Measurements from ENCODE around the gene SSTR5. TPM values are rescaled to one million over a fixed set of nuclear protein-coding genes. Genes with fewer than 3 reads are reported as not detected.
"Not testable (repeated sequence)": the region's sequence is repeated elsewhere in the genome, so short reads cannot be mapped to it uniquely, and the experiment has no call there.

Gene SSTR5
- polyA plus RNA-seq, 1 donor from 2014 or later: not detected

DNA sequence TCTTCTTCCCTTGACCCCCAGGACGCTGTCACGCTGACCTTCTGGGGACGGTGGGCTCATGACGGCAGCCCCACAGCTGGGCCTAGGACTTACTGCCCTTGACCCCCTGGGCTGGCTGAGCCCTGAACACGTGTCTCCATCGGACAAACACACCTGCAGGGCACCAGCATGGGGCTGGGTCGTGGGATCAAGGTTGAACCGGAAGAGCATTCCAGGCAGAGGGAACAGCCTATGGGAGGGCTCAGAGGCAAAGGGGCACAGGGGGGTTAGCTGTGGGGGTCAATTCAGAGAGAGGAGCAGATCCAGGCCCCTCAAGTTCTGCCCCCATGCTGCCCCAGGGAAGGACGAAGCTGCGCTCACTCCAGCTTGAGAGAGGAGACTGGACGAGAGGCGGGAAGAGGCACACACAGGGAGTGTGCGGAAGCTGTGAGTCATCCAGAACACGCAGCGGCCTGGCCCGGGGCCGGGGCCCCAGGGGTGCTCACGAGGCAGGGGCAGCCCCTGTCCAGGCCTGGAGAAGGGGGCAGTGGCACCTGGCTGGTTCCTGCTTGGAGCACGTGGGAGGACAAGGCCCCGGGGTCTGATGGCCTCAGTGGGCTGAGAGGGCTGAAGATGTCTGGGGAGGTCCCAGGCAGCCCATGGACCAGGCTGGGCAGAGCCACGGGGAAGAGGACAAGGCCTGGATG is 9.9 kb downstream of the SSTR5 start:
- Mint-ChIP-seq H3K4me1 (no peaks in the 10 kb centered on the region), H3K4me3 (no peak overlapping the region), H3K9me3 (peaks cover 6 to 8% (median 7%) of the 10 kb centered on the region in 3 donors), H3K27me3 (peaks cover 21% of the 10 kb centered on the region), H3K36me3 (no peaks in the 10 kb centered on the region), H3K27ac (no peak overlapping the region)

DNA sequence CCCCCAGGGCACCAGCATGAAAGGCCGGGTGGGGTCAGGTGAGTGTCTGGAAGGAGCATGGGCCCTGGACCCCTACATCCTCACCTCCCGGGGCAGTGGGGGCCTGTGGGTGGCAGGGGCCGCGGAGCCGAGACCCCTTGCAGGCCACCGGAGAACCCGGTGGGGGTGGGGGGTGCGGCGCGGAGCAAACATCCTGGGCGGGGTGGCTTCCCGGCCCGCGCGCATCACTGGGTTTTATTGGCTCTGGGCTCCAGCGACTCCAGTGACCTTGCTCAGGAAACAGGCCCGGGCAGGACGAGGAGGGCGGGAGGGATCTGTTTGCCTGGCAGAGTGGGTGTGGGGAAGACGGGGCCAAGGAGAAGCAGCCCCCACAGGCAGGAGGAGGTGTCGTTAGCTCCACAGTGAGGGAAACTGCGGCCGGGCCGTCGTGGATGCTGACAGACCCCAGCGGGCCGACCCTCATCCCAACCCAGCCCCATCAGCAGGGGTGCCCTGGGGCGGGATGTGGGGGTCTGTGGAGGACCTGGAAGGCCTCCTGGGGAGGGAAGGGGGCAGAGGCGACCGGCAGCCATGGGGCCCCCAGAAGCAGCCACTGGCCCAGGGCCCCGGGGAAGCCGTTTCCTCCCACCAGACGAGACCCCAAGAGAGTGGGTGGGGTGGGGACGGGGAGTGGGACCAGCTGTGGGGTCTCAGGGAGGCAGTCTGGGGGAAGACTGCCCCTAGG is 10.6 kb downstream of the SSTR5 start:
- no peak overlapping the region for H3K4me3 Mint-ChIP-seq
- no peak overlapping the region for H3K27ac Mint-ChIP-seq
- peaks cover 6 to 8% (median 7%) of the 10 kb centered on the region in 3 donors for H3K9me3 Mint-ChIP-seq
- H3K36me3 Mint-ChIP-seq: no peaks in the 10 kb centered on the region
- no peaks in the 10 kb centered on the region for H3K4me1 Mint-ChIP-seq
- peaks cover 18% of the 10 kb centered on the region for H3K27me3 Mint-ChIP-seq

DNA sequence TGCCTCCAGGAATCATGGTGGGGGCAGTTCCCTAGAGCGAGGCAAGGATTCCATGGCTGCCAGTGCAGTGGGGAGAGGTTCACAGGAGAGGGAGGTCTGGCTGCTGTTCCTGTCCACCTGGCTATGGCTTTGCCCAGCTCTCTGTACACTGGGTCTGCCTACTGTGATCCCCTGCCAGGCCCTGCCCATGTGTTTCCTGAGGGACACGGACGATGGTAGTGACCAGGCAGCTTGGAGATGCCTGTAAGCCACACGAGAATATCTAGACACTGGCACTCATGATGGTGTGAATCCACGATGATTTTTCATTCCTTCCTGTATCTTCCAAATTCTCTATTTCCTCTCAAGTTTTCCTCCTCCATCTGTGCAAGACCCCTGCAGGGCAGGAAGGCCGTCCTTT is 12.4 kb downstream of the SSTR5 start:
- Mint-ChIP-seq H3K9me3 (peaks cover 6 to 8% (median 7%) of the 10 kb centered on the region in 3 donors), H3K27me3 (peaks cover 19% of the 10 kb centered on the region), H3K4me1 (no peaks in the 10 kb centered on the region), H3K36me3 (no peaks in the 10 kb centered on the region), H3K4me3 (peak overlapping the region in 2 of 4 donors; percentile 45 to 51), H3K27ac (no peak overlapping the region)

- H3K36me3 Mint-ChIP-seq, H3K4me1 Mint-ChIP-seq, H3K4me3 Mint-ChIP-seq, H3K9me3 Mint-ChIP-seq, H3K27ac Mint-ChIP-seq: not testable (repeated sequence)
- peaks cover 18% of the 10 kb centered on the region for H3K27me3 Mint-ChIP-seq
Observed at GRCh38 chr16:1086443-1086842, 13.9 kb downstream of the SSTR5 start.

- H3K9me3 Mint-ChIP-seq: peaks cover 7 to 8% (median 8%) of the 10 kb centered on the region in 3 donors
- no peak overlapping the region for H3K27ac Mint-ChIP-seq
- peaks cover 10% of the 10 kb centered on the region for H3K27me3 Mint-ChIP-seq
- H3K4me3 Mint-ChIP-seq: peak overlapping the region in 1 of 4 donors; percentile 49
- no peaks in the 10 kb centered on the region for H3K4me1 Mint-ChIP-seq
- no peaks in the 10 kb centered on the region for H3K36me3 Mint-ChIP-seq
Observed at GRCh38 chr16:1088295-1089170, 16.0 kb downstream of the SSTR5 start.

- no peak overlapping the region for H3K27ac Mint-ChIP-seq
- no peaks in the 10 kb centered on the region for H3K4me1 Mint-ChIP-seq
- peaks cover 7 to 8% (median 8%) of the 10 kb centered on the region in 3 donors for H3K9me3 Mint-ChIP-seq
- peaks cover 10% of the 10 kb centered on the region for H3K27me3 Mint-ChIP-seq
- no peak overlapping the region for H3K4me3 Mint-ChIP-seq
- H3K36me3 Mint-ChIP-seq: no peaks in the 10 kb centered on the region
Observed at GRCh38 chr16:1089439-1089821, 16.9 kb downstream of the SSTR5 start.

DNA sequence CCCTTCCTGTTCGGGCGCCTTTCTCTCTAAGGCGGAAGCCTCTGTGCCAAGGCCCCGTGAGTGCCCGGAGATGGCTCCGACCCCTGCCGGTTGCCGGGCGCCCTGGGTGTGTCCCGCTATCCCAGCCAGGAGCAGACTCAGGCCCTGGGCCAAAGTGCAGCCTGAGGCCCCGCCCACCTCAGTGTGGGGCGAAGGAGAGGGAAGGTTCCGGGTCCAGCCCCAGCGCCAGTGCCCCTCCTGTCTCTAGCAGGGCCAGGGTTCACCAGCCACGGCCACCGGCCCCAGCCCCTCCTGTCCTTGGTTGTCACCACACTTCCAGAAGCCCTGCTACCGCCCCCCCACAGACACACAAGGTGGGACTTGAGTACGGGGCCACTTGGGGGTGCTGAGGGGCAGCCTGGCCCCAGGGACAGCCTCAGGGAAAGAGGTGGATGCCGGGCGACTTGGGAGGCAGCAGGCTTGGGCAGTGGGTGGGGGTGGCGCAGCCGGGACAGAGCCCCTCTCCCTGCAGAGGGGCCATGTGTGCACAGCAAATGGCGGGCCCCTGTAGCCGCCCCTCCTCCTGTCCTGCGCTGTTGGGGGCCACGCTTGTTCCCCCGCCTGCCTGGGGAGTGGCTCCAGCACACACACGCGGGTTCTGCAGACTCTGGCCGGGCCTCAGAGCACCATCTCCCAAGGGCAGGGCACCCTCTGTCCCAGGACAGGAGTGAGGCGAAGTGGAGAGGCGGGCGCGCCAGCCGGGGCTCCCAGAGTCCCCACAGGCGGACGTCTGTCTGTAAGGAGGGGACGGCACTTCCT is 17.5 kb downstream of the SSTR5 start:
- Mint-ChIP-seq H3K9me3 (peaks cover 6 to 7% (median 7%) of the 10 kb centered on the region in 3 donors), H3K36me3 (no peaks in the 10 kb centered on the region), H3K27me3 (peaks cover 9% of the 10 kb centered on the region), H3K4me1 (no peaks in the 10 kb centered on the region), H3K4me3 (no peak overlapping the region), H3K27ac (no peak overlapping the region)

GRCh38 chr16:1090620-1091587 is 18.4 kb downstream of the SSTR5 start:
- Mint-ChIP-seq H3K27me3 (peaks cover 7% of the 10 kb centered on the region), H3K9me3 (peaks cover 0 to 3% (median 0%) of the 10 kb centered on the region in 3 donors), H3K4me3 (no peak overlapping the region), H3K36me3 (no peaks in the 10 kb centered on the region), H3K4me1 (no peaks in the 10 kb centered on the region), H3K27ac (no peak overlapping the region)

DNA sequence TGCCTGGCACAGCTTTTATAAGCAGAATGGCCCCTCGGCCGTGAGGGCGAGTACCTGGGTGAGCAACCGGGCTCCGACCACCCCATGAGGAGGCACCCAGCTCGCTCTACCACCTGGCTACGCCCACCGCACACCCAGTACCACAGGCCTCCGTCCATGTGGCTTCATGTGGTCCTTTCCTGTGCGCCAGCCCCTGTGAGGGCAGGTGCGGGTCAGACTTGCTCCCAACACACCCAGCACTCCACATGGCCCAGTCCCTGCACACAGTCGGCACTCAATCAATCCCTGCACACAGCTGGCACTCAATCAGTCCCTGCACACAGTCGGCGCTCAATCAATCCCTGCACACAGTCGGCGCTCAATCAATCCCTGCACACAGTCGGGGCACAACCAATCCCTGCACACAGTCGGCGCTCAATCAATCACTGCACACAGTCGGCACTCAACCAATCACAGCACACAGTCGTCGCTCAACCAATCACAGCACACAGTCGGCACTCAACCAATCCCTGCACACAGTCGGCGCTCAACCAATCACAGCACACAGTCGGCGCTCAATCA is 19.5 kb downstream of the SSTR5 start:
- Mint-ChIP-seq H3K27me3 (peaks cover 3% of the 10 kb centered on the region), H3K9me3 (peaks cover 0 to 2% (median 0%) of the 10 kb centered on the region in 3 donors), H3K27ac (no peak overlapping the region), H3K4me3 (no peak overlapping the region), H3K36me3 (no peaks in the 10 kb centered on the region), H3K4me1 (no peaks in the 10 kb centered on the region)

DNA sequence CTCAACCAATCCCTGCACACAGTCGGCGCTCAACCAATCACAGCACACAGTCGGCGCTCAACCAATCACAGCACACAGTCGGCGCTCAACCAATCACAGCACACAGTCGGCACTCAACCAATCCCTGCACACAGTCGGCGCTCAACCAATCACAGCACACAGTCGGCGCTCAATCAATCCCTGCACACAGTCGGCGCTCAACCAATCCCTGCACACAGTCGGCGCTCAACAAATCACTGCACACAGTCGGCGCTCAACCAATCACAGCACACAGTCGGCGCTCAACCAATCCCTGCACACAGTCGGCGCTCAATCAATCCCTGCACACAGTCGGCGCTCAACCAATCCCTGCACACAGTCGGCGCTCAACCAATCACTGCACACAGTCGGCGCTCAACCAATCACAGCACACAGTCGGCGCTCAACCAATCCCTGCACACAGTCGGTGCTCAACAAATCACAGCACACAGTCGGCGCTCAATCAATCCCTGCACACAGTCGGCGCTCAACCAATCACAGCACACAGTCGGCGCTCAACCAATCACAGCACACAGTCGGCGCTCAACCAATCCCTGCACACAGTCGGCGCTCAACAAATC is 20.2 kb downstream of the SSTR5 start:
- not testable (repeated sequence) for H3K27ac Mint-ChIP-seq, H3K9me3 Mint-ChIP-seq, H3K36me3 Mint-ChIP-seq, H3K4me3 Mint-ChIP-seq, H3K27me3 Mint-ChIP-seq, H3K4me1 Mint-ChIP-seq

- Mint-ChIP-seq H3K27ac (no peak overlapping the region), H3K9me3 (peaks cover 0 to 2% (median 0%) of the 10 kb centered on the region in 3 donors), H3K4me3 (peak overlapping the region in 1 of 4 donors; percentile 32), H3K27me3 (peaks cover 3% of the 10 kb centered on the region), H3K4me1 (no peaks in the 10 kb centered on the region), H3K36me3 (no peaks in the 10 kb centered on the region)
Observed at GRCh38 chr16:1093284-1094123, 21.0 kb downstream of the SSTR5 start.

- H3K27ac Mint-ChIP-seq: no peak overlapping the region
- no peaks in the 10 kb centered on the region for H3K4me1 Mint-ChIP-seq
- H3K9me3 Mint-ChIP-seq: peaks cover 0 to 2% (median 0%) of the 10 kb centered on the region in 3 donors
- H3K27me3 Mint-ChIP-seq: peaks cover 2% of the 10 kb centered on the region
- no peaks in the 10 kb centered on the region for H3K36me3 Mint-ChIP-seq
- peak overlapping the region in 1 of 4 donors; percentile 32 for H3K4me3 Mint-ChIP-seq
Observed at GRCh38 chr16:1094124-1094479, 21.6 kb downstream of the SSTR5 start.
